ENCODE measurements around the gene UNC80.
A peak's percentile ranks its signal among the peaks of the same experiment; 100 is the strongest.

Gene UNC80

DNA sequence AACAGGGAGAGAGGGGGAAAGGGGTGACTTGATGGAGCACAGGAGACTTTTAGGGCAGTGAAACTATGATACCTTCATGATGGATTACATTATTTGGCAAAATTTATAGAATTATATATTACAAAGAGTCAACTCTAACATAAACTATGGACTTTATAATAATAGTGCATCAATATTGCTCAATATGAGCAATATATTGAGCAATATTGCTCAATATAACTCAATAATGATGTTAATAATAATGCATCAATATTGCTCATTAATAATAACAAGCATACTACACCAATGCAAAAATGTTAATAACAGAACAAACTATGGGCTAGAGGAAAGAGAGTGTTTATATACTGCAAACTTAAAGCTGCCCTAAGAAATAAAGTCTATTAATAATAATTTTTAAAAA lies 3.1 kb upstream of the UNC80 start:
- Histone ChIP-seq H3K4me3 (ENCODE audit: low read depth, low read length) (no peak overlapping the region), H3K27ac (no peak overlapping the region), H3K27me3 (replicated peaks) (no peaks in the 10 kb centered on the region), H3K36me3 (replicated peaks) (no peaks in the 10 kb centered on the region)
- in situ Hi-C loops (cut with HindIII; ENCODE audit: low pct_ligation_motif_present, low sequenced_read_pairs), result no loop called here
- no peak for DNase-seq
- TF ChIP-seq, protein P1, sequence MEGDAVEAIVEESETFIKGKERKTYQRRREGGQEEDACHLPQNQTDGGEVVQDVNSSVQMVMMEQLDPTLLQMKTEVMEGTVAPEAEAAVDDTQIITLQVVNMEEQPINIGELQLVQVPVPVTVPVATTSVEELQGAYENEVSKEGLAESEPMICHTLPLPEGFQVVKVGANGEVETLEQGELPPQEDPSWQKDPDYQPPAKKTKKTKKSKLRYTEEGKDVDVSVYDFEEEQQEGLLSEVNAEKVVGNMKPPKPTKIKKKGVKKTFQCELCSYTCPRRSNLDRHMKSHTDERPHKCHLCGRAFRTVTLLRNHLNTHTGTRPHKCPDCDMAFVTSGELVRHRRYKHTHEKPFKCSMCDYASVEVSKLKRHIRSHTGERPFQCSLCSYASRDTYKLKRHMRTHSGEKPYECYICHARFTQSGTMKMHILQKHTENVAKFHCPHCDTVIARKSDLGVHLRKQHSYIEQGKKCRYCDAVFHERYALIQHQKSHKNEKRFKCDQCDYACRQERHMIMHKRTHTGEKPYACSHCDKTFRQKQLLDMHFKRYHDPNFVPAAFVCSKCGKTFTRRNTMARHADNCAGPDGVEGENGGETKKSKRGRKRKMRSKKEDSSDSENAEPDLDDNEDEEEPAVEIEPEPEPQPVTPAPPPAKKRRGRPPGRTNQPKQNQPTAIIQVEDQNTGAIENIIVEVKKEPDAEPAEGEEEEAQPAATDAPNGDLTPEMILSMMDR (IDR thresholded peaks at IDR 0.05; ENCODE audit: low read depth, low read length, missing control alignments), result no peak

DNA sequence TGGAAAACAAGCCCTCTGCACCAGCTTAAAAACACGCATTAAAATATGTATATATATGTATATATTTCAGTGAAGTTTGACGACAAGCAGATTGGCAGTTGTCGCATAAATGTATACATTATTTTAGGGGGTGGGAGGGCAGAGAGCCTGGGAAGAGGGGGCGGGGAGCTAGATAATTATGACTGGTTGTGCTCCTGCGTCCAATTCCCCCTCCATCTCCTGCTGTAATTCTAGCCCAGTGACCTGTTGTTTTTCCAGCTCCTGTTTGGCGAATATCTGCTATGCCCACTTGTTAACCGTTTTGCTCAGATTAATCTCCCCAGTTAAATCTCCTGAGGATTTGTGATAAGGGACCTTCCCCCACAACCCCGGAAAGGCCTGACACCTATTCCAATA lies 656 bp downstream of the UNC80 start:
- in situ Hi-C loops (cut with HindIII; ENCODE audit: low pct_ligation_motif_present, low sequenced_read_pairs), result no loop called here
- Histone ChIP-seq H3K27me3 (replicated peaks) (no peaks in the 10 kb centered on the region), H3K27ac (no peak overlapping the region), H3K36me3 (replicated peaks) (no peaks in the 10 kb centered on the region), H3K4me3 (ENCODE audit: low read depth, low read length) (peak overlapping the region; percentile 59)
- TF ChIP-seq, protein P1 (IDR thresholded peaks at IDR 0.05; ENCODE audit: low read depth, low read length, missing control alignments), result no peak
- DNase-seq, result no peak

DNA sequence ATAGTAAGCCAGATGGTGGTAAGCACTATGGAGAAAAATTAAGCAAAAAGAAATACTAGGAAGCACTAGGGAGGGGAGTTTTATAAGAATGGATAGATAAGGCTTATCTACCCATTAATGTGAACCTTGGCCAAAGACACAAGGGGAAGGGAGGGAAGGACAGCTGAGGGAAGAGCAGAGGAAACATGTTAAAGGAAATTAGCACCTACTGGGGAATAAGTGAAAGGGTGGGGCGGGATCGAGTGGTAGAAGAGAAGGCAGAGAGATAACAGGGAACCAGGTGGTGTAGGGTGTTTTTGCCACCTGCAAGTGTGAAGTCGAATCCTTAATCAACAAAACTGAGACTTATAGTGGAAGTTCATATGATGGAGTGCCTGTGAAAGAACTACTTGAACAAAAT lies 1.7 kb downstream of the UNC80 start:
- Histone ChIP-seq H3K27me3 (replicated peaks) (no peaks in the 10 kb centered on the region), H3K36me3 (replicated peaks) (no peaks in the 10 kb centered on the region), H3K4me3 (ENCODE audit: low read depth, low read length) (no peak overlapping the region), H3K27ac (no peak overlapping the region)
- in situ Hi-C loops (cut with HindIII; ENCODE audit: low pct_ligation_motif_present, low sequenced_read_pairs), result no loop called here
- TF ChIP-seq, protein P1 (IDR thresholded peaks at IDR 0.05; ENCODE audit: low read depth, low read length, missing control alignments), result no peak
- DNase-seq, result no peak

DNA sequence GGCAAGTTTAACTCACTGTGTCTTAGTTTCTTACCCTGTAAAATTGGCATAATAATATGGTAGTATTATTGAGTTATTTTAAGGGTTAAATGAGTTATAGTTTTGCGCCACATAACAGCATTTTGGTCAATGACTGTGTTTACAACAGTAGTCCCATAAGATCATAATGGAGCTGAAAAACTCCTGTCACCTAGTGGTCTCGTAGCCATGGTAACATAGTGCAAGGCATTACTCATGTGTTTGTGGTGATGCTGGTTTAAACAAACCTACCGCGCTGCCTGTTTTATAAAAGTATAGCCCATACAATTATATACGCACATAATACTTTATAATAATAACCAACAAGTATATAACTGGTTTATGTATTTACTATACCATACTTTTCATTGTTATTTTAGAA lies 15.8 kb downstream of the UNC80 start:
- no peak for DNase-seq
- TF ChIP-seq, protein P1 (IDR thresholded peaks at IDR 0.05; ENCODE audit: low read depth, low read length, missing control alignments), result no peak
- Histone ChIP-seq H3K4me3 (ENCODE audit: low read depth, low read length) (no peak overlapping the region), H3K36me3 (replicated peaks) (no peaks in the 10 kb centered on the region), H3K27ac (no peak overlapping the region), H3K27me3 (replicated peaks) (no peaks in the 10 kb centered on the region)
- in situ Hi-C loops (cut with HindIII; ENCODE audit: low pct_ligation_motif_present, low sequenced_read_pairs), result no loop called here

DNA sequence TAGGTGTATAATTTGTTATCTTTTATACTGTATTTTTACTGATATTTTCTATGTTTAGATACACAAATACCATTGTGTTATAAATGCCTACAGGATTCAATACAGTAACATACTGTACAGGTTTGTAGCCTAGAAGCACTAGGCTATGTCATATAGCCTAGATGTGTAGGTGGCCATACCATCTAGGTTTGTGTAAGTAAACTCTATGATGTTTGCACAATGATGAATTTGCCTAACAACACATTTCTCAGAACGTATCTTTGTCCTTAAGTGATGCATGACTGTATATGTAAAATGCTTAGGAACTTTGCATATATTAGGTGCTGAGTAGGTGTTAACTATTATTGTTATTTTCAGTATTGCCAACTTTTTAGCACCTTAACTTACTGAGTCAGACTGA lies 17.3 kb downstream of the UNC80 start:
- in situ Hi-C loops (cut with HindIII; ENCODE audit: low pct_ligation_motif_present, low sequenced_read_pairs), result no loop called here
- no peak for DNase-seq
- TF ChIP-seq, protein P1 (IDR thresholded peaks at IDR 0.05; ENCODE audit: low read depth, low read length, missing control alignments), result no peak
- no peak overlapping the region for H3K4me3 ChIP-seq (ENCODE audit: low read depth, low read length)
- no peaks in the 10 kb centered on the region for H3K27me3 ChIP-seq (replicated peaks)
- no peak overlapping the region for H3K27ac ChIP-seq
- H3K36me3 ChIP-seq (replicated peaks), result no peaks in the 10 kb centered on the region

DNA sequence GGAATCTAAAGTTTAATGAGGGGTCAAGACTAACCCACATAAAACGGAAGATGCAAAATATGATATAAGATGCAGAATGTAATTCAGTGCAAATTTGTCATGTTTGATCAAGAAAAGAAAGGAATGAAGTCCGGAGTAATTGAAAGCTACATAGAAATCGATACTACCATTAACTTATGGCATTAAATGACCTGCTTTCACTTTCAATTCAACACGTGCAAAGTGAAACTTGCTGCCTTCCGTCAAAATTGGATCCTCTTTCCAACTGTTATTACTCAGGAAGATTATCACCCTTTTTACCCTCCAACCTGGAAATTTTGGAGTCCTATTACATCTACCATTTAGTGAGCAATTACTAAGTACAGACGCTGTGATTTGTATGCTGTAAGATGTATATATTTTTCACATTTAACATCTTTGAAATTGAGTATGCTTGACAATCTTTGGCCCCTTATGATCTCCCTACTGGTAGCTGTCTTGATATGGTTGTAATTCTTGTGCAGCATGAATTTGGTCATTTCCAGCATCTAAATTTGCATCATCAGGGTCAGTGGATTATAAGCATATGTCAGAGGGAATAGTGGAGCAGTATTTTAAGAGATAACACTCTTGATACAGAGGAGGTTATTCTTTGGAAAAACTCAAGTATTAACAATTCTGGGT lies 18.6 kb downstream of the UNC80 start:
- in situ Hi-C loops (cut with HindIII; ENCODE audit: low pct_ligation_motif_present, low sequenced_read_pairs), result no loop called here
- no peak overlapping the region for H3K27ac ChIP-seq
- H3K36me3 ChIP-seq (replicated peaks), result no peaks in the 10 kb centered on the region
- DNase-seq, result no peak
- no peaks in the 10 kb centered on the region for H3K27me3 ChIP-seq (replicated peaks)
- no peak overlapping the region for H3K4me3 ChIP-seq (ENCODE audit: low read depth, low read length)
- TF ChIP-seq, protein P1 (IDR thresholded peaks at IDR 0.05; ENCODE audit: low read depth, low read length, missing control alignments), result no peak

Data from brain microvascular endothelial cell (primary cell).